SU-DHL-6 (cell line): ENCODE results near the gene RIMBP2.

Source experiments
- H2AFZ ChIP-seq: fragments of 200-600 bp; sonication (generic); 2 replicates; pipeline ENCODE4 v1.6.1; 2014; ENCODE audit warnings: low read depth, mild to moderate bottlenecking, moderate library complexity, mixed read lengths, antibody characterized with exemption, low read length; ENCODE audit not compliant: severe bottlenecking
- H3F3A ChIP-seq: fragments of 200-600 bp; shearing (Covaris generic); 2 replicates; pipeline ENCODE4 v1.6.0; 2016; ENCODE audit warnings: antibody characterized with exemption, mild to moderate bottlenecking; ENCODE audit not compliant: insufficient read depth
- H3K27ac ChIP-seq: fragments of 200-600 bp; sonication (generic); 2 replicates; pipeline ENCODE4 v1.5.1; 2016; ENCODE audit warnings: low read depth, mild to moderate bottlenecking, low read length, moderate library complexity, mixed read lengths
- H3K27me3 ChIP-seq: fragments of 200-600 bp; sonication (generic), shearing (Covaris generic); 2 replicates; pipeline ENCODE4 v1.6.0; 2014; ENCODE audit warnings: mild to moderate bottlenecking, low read length
- H3K36me3 ChIP-seq: fragments of 200-600 bp; sonication (generic); 2 replicates; pipeline ENCODE4 v1.6.1; 2014; ENCODE audit warnings: mild to moderate bottlenecking, low read length, mixed read lengths
- H3K4me2 ChIP-seq: fragments of 300-600, 200-600 bp; shearing (Covaris generic), sonication (generic); 2 replicates; pipeline ENCODE4 v1.6.0; 2014; ENCODE audit warnings: low read length, low read depth, mild to moderate bottlenecking; ENCODE audit not compliant: poor library complexity, severe bottlenecking
- H3K4me3 ChIP-seq: fragments of 200-600 bp; sonication (generic); 2 replicates; pipeline ENCODE4 v1.5.1; 2014; ENCODE audit warnings: antibody characterized with exemption, low read length, mild to moderate bottlenecking, mixed read lengths; ENCODE audit not compliant: insufficient read depth, poor library complexity, severe bottlenecking
- H3K79me2 ChIP-seq: fragments of 200-600 bp; sonication (generic); 2 replicates; pipeline ENCODE4 v1.6.1; 2014; ENCODE audit warnings: mild to moderate bottlenecking, low read length, moderate library complexity; ENCODE audit not compliant: insufficient read depth
- H3K9ac ChIP-seq: fragments of 200-600 bp; sonication (generic); 2 replicates; pipeline ENCODE4 v1.7.0; 2014; ENCODE audit warnings: mild to moderate bottlenecking, low read length
- H3K9me2 ChIP-seq: fragments of 200-600 bp; sonication (generic); replicated peaks from 2 replicates; pipeline ENCODE4 v1.6.1; 2014; ENCODE audit warnings: low read length; ENCODE audit not compliant: insufficient read depth
- H3K9me3 ChIP-seq: fragments of 200-600 bp; sonication (generic); 2 replicates; pipeline ENCODE4 v1.6.1; 2014; ENCODE audit warnings: low read length, mixed read lengths; ENCODE audit not compliant: insufficient read depth
- H4K20me1 ChIP-seq: fragments of 200-600 bp; sonication (generic); 2 replicates; pipeline ENCODE4 v1.6.1; 2014; ENCODE audit warnings: low read depth, mild to moderate bottlenecking, antibody characterized with exemption, low read length, moderate library complexity, mixed read lengths
- CTCF ChIP-seq: fragments of 200-600 bp; sonication (generic); IDR thresholded peaks from one replicate; pipeline ENCODE4 v1.5.1; 2017; ENCODE audit warnings: antibody characterized with exemption, mild to moderate bottlenecking, low read length, moderate library complexity; ENCODE audit not compliant: insufficient read depth, poor library complexity, severe bottlenecking
- EZH2phosphoT487 ChIP-seq: fragments of 200-600 bp; sonication (generic), shearing (Covaris generic); conservative IDR thresholded peaks from 2 replicates; pipeline ENCODE4 v1.6.1; 2018; ENCODE audit warnings: mild to moderate bottlenecking, antibody characterized with exemption, low read length, moderate library complexity, mixed read lengths

Gene RIMBP2

GRCh38 chr12:130473266-130473665 is 242.8 kb downstream of the RIMBP2 start:
- no peaks in the 10 kb centered on the region for H4K20me1 ChIP-seq
- no peak overlapping the region for H3K27ac ChIP-seq
- H3K4me2 ChIP-seq = no peak overlapping the region
- no peaks in the 10 kb centered on the region for H3K9me3 ChIP-seq
- H3K36me3 ChIP-seq = no peaks in the 10 kb centered on the region
- no peak overlapping the region for H2AFZ ChIP-seq
- H3F3A ChIP-seq = no peaks in the 10 kb centered on the region
- TF ChIP-seq EZH2phosphoT487 (no peak), CTCF (no peak)
- H3K9me2 ChIP-seq = no peaks in the 10 kb centered on the region
- no peaks in the 10 kb centered on the region for H3K79me2 ChIP-seq
- H3K4me3 ChIP-seq = no peak overlapping the region
- H3K9ac ChIP-seq = no peak overlapping the region
- H3K27me3 ChIP-seq = no peaks in the 10 kb centered on the region

GRCh38 chr12:130470969-130471368 is 245.1 kb downstream of the RIMBP2 start:
- Histone ChIP-seq H3K9me3 (0 out of 2 replicates have a peak, but pooled peaks cover 5% of the 10 kb centered on the region), H3K4me2 (no peak overlapping the region), H3K27me3 (no peaks in the 10 kb centered on the region), H3K27ac (no peak overlapping the region), H3K36me3 (no peaks in the 10 kb centered on the region), H4K20me1 (no peaks in the 10 kb centered on the region), H3K4me3 (no peak overlapping the region), H2AFZ (no peak overlapping the region), H3K9me2 (no peaks in the 10 kb centered on the region), H3K9ac (no peak overlapping the region), H3F3A (no peaks in the 10 kb centered on the region), H3K79me2 (no peaks in the 10 kb centered on the region)
- no peak for TF ChIP-seq EZH2phosphoT487
- TF ChIP-seq CTCF = no peak

GRCh38 chr12:130469552-130469951 is 246.5 kb downstream of the RIMBP2 start:
- 0 out of 2 replicates have a peak, but pooled peaks cover 5% of the 10 kb centered on the region for H3K9me3 ChIP-seq
- H3K9me2 ChIP-seq = no peaks in the 10 kb centered on the region
- no peaks in the 10 kb centered on the region for H3K79me2 ChIP-seq
- H2AFZ ChIP-seq = no peak overlapping the region
- H3F3A ChIP-seq = no peaks in the 10 kb centered on the region
- no peak for TF ChIP-seq EZH2phosphoT487
- no peak overlapping the region for H3K4me2 ChIP-seq
- H3K4me3 ChIP-seq = no peak overlapping the region
- no peak overlapping the region for H3K27ac ChIP-seq
- no peaks in the 10 kb centered on the region for H4K20me1 ChIP-seq
- no peaks in the 10 kb centered on the region for H3K27me3 ChIP-seq
- no peaks in the 10 kb centered on the region for H3K36me3 ChIP-seq
- H3K9ac ChIP-seq = no peak overlapping the region

- TF ChIP-seq CTCF (no peak), EZH2phosphoT487 (no peak)
- no peaks in the 10 kb centered on the region for H3K9me2 ChIP-seq
- H3F3A ChIP-seq = no peaks in the 10 kb centered on the region
- H3K27ac ChIP-seq = no peak overlapping the region
- H3K9ac ChIP-seq = no peak overlapping the region
- no peaks in the 10 kb centered on the region for H3K36me3 ChIP-seq
- H3K79me2 ChIP-seq = no peaks in the 10 kb centered on the region
- H4K20me1 ChIP-seq = no peaks in the 10 kb centered on the region
- no peak overlapping the region for H3K4me3 ChIP-seq
- H3K4me2 ChIP-seq = no peak overlapping the region
- 0 out of 2 replicates have a peak, but pooled peaks cover 5% of the 10 kb centered on the region for H3K9me3 ChIP-seq
- H2AFZ ChIP-seq = no peak overlapping the region
- H3K27me3 ChIP-seq = no peaks in the 10 kb centered on the region
These were observed 247.3 kb downstream of the RIMBP2 start for GRCh38 chr12:130468700-130469245.
